Kidney tubule cell (primary cell): ENCODE results near the gene LRP8.

Experiments
- DNase-seq: peaks from one replicate; pipeline ENCODE4 v3.0.0-alpha.2; 2018; ENCODE audit warnings: low spot score

The LRP8 gene

GRCh38 chr1:53359225-53359933, 31.5 kb upstream of the LRP8 start:
- no peak for DNase-seq

GRCh38 chr1:53356637-53357036, 28.8 kb upstream of the LRP8 start:
- no peak for DNase-seq

- no peak for DNase-seq
Measured at GRCh38 chr1:53354119-53354518, 26.2 kb upstream of the LRP8 start.

GRCh38 chr1:53352561-53352960, 24.7 kb upstream of the LRP8 start:
- DNase-seq: no peak

GRCh38 chr1:53350853-53351767, 23.2 kb upstream of the LRP8 start:
- DNase-seq: no peak

GRCh38 chr1:53349968-53350852, 22.3 kb upstream of the LRP8 start:
- no peak for DNase-seq

- no peak for DNase-seq
Measured at GRCh38 chr1:53349369-53349835, 21.5 kb upstream of the LRP8 start.

GRCh38 chr1:53348486-53349368, 20.9 kb upstream of the LRP8 start:
- peak; percentile 6 for DNase-seq

GRCh38 chr1:53346814-53347176, 18.9 kb upstream of the LRP8 start:
- no peak for DNase-seq

- no peak for DNase-seq
Measured at GRCh38 chr1:53345996-53346813, 18.3 kb upstream of the LRP8 start.

- no peak for DNase-seq
Measured at GRCh38 chr1:53344921-53345838, 17.3 kb upstream of the LRP8 start.

- DNase-seq: peak; percentile 55
Measured at GRCh38 chr1:53343831-53344668, 16.2 kb upstream of the LRP8 start.

GRCh38 chr1:53342735-53343470, 15.0 kb upstream of the LRP8 start:
- no peak for DNase-seq

GRCh38 chr1:53341961-53342707, 14.3 kb upstream of the LRP8 start:
- DNase-seq: no peak

- DNase-seq: no peak
Measured at GRCh38 chr1:53341521-53341895, 13.6 kb upstream of the LRP8 start.

GRCh38 chr1:53340660-53341520, 13.0 kb upstream of the LRP8 start:
- peak; percentile 5 for DNase-seq
